CD4-positive, alpha-beta T cell treated with Interleukin-17A for 4 hours (primary cell): Measurements from ENCODE around the gene NFIA.
"Not testable (repeated sequence)": the region's sequence is repeated elsewhere in the genome, so short reads cannot be mapped to it uniquely, and the experiment has no call there.

Source experiments
- DNase-seq: peaks from one replicate; pipeline ENCODE4 v3.0.0-alpha.2; 2020; ENCODE audit warnings: mixed read lengths

NFIA gene

DNA sequence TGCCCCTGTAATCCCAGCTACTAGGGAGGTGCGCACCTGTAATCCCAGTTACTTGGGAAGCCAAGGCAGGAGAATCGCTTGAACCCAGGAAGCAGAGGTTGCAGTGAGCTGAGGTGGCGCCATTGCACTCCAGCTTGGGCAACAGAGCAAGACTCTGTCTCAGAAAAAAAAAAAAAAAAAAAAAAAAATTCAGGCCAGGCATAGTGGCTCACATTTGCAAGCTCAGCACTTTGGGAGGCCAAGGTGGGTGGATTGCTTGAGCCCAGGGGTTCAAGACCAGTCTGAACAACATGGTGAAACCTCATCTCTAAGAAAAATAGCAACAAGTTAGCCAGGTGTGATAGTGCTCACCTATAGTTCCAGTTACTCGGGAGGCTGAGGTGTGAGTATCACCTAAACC lies 20.8 kb upstream of the NFIA start:
- DNase-seq: not testable (repeated sequence)

DNA sequence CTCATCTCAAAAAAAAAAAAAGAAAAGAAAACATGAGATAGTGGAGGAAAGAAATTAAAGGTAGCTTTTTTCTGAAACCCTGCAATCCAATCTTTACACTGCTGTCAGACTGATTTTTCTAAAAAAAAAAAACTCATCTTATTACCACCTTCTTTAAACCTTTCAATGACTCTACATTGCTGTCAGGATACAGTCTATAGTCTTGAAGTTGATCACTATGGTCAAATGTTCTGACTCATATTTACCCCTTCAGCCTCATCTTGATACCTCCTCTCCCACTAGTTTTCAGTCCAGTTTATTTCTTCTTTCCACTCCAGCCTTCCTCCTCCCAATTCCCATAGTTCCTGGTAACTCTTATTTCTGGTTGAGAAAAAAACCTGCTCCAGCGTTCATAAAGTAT lies 17.7 kb upstream of the NFIA start:
- DNase-seq: no peak

DNA sequence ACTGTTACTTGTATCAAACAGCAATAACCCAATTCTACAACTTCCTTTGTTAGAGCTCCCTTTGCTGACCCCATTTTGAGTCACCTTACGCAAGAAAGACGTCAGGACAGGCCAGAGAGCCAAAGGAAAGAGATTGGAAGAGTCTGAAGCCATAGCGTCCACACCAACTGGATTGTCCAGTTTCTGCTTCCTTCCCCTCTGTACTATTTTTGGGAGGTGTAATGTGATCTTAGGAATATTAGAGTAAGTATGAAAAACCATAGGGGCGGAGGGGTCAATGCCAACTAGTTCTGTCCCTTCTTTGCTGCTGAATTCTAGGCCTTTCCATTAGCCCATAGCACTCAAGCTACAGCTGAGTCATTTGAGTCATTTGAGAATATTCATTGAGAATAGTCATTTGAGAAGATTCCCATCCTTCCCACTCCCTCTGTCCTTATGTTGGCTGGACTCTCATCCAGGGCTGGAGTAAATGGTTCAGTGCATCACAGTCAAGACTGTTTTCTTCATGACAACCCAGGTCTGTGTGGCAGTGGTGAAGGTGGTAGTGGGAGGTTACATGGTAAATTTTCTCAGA lies 14.8 kb upstream of the NFIA start:
- DNase-seq: no peak

DNA sequence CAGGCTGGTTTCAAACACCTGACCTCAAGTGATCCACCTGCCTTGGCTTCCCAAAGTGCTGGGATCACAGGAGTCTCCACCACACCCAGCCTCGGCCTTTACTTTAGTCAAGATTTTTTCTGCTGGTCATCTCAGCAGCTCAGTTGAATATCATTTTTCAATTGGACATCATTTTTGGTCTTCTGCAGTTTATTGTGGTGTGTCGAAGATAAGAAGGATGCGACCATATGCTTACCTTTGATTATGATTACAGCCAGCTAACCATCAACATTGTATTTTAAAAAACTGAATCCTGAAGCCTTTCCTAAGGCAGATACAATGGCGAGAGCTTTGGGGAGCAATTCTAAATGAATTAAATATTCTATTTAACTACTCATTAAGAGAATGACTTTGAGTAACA lies 12.3 kb upstream of the NFIA start:
- DNase-seq: no peak

DNA sequence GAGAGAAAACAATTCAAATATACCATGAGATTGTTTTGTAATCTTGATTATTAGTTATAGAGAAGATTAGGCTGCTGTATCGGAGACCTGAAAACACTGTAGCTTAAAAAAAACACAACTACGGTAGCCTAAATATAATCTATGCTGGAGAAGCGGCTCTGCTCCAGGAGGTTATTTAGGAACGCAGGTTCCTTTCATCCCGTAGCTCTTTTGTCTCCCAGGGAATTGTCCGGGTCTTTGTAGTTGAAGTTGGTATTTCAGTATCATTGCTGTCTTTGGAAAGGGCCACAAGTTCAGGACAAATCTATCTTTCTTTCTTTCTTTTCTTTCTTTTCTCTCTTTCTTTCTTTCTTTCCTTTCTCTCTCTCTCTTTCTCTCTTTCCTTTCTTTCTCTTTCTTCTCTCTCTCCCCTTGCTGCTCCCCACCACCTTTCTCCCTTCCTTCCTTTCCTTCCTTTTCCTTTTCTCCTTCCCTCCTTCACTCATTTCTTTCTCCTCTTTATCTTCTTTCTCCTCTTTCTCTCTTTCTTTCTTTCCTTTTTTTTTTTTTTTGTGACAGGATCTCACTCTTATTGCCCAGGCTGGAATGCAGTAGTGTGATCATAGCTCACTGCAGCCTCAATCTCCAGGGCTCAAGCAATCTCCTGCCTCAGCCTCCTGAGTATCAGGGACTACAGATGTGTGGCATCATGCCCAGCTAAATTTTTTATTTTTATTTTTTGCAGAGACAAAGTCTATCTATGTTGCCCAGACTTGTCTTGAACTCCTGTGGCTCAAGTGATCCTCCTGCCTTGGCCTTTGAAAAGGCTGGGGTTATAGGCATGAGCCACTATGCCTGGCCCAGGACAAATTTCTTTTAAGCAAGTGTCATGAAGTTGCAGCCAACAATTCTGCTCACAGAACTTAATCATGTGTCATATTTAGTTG lies 10.9 kb upstream of the NFIA start:
- no peak for DNase-seq

DNA sequence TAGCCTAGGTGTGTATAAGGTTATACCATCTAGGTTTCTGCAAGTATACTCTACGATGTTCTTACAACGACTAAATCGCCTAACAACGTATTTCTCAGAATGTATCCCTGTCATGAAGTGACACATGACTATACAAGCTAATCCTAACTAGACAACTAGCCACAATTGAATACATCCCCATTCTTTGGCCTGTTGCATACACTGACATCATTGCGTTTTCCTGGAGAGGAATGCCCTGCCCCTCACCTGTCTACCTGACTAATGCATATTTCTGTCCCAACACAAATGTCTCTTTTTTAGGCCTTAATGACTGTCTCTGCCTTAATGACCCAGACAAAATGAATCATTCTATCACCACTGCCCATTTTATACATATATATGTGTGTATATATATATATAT lies 8.5 kb upstream of the NFIA start:
- DNase-seq: no peak

DNA sequence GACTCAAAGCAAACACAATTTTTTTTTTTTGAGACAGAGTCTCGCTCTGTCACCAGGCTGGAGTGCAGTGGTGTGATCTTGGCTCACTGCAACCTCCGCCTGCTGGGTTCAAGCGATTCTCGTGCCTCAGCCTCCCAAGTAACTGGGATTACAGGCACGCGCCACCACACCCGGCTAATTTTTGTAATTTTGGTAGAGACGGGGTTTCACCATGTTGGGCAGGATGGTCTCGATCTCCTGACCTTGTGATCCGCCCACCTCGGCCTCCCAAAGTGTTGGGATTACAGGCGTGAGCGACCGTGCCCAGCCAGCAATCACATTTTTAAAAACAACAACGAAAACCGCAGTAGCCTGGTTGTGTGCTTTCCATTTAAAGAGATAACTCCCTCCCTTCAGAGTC lies 6.5 kb upstream of the NFIA start:
- not testable (repeated sequence) for DNase-seq

DNA sequence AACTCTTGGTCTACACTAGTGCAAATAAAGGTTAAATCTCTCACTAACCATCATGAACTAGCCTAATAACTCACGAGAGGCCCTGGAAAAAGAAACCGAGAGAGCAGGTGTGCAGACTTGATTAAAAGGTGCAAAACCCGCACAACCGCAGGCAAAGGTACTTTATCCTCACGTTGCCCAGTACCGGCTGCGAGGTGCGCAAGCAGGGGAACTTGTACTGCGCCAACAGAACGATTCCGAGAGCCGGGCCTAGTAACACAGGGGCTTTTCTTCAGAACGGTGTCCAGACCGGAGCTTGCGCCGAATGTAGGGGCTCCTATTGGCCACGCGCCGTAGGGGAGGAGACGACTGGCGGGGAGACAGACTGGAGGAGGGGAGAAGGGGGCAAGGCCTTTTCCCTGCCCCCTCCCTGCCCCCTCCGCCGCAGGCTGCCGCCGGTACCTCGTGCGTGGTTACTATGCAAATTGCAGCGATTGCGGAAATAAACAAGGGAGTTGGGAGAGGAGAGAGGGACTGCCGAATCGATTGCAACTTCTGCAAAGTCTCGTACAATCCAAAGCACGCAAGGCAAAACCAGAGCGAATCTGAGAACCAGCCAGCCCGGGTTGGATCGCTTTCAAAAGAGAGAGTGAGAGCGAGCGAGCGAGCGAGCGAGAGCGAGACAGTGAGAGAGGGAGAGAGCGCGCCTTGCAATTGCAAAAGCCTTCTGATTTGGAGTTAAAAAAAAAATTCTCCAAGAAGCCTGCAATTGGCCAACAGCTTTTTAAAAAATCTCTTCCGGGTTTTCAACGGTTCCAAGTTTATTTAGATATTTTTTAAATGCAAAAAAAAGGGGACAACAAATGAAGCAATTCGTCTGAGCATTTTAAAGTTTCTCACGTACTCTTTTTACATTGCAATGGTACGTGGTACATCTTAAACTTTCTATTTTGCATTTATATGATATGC lies 5.4 kb upstream of the NFIA start:
- DNase-seq: peak; percentile 87

DNA sequence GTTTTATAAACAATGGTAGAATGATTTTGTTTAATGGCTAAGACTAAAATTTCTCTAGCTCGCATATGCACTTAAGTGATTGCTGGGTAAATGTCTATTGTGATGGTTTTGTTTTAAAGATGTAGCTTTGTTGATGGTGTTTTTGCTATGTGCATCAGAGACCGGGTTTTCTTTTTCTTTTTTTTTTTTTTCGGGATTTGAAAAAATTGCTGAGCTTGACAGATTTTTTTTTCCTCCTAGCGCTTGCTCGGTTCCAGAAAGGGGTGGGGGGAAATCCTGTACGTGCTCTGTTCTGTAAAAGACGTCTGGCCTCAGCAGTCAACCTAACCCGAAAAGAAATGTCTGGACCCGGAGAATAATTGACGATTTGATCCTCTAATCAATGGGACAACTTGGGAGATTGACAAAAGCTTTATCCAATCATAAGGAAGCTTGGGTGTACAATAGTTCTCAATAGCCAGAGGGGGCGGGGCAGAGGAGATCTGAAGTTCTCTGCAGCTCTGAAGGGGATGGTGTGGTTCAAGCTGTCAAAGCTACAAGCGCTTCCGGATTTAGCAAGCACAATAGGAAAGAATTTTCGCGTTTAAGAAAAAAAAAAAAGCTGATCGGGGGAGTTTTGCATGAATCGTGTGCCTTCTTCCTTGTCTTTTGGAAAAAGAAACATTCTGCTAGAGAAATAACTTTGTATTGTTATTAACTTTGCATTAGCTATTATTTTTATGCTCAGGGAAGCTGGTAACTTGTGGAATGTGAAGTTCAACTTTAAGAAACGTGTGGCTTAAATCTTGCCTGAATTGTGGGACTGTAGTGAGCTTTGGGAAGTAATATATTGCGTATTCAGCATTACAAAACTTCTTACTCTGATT lies 4.5 kb upstream of the NFIA start:
- peak; percentile 96 for DNase-seq

DNA sequence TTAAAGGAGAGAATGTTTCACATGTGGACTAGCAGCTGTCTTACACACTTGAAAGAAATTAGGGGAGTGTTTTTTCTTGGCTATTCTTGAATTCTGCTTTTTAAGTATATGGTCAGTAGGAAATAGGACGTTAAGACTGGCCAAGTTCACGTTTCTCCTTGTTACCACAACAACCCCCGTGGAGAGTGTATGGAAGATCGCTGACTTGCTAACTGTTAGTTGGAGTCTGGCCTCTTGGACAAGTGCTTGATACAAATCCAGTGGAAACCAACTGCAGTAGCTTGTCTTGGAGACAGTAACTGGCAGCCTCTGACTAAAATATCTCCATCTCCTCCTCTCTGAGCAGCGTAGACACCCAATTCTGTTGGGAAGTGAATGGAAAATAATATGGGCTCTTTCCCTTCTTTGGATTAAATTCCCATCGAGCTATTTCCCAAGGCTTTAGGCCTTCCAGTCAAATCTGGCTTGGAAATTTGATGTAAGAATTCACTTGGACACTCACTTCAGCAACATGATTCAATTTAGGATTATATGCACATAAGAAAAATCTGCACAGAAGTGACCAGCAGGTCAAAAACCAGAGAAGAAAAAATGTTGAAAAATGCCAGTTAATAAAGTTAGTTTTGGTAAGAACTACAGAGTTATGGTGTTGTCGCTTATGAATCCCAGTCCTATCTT lies 3.6 kb upstream of the NFIA start:
- no peak for DNase-seq

DNA sequence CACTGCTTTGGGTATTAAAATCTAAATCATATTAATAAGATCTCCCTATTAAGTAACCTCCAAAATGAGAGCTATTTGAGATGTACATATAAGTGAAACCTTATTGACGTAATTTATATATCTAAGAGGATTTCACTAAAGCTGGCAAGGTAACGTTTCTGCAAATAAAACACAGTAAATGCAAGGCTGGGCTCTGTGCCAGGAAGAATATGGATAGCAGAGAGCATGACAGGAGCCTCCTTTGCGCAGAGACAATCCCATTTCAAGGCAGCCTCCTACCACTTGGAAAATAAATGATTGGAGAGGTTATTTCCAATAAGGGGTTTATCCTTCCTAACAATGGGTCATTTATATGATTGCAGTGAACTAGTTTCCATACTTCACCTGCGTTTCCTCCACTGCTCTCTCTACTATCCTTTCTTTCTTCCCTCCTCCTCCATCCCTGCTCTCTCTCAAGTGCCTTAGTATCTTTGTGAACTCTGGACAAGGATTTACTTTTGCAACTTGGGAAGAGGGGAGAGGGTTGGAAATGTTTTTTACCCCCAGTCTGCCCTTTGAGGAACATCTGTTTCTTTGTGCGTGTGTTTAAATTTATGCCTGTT lies 3.0 kb upstream of the NFIA start:
- no peak for DNase-seq

DNA sequence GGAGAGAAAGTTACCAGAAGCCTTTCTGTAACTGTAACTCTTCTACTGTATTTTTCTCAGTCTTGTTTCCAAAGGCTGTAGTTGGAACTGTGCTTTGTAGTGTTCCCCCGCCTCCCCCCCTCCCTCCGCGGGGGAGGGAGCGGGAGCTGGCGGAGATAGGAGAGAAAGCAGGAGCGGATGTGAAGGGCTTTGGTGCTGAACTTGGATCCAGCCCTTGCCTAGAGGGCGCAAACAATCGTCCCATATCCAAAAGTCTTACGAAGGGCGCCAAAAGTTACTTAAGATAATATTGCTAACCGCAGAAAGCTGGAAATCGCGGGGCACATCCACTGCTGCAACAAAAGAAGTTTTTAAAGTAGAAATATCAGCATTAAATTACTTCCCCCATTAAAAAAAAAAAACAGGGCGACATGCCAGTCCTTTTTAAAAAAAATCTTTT lies 2.4 kb upstream of the NFIA start:
- DNase-seq: peak; percentile 28

DNA sequence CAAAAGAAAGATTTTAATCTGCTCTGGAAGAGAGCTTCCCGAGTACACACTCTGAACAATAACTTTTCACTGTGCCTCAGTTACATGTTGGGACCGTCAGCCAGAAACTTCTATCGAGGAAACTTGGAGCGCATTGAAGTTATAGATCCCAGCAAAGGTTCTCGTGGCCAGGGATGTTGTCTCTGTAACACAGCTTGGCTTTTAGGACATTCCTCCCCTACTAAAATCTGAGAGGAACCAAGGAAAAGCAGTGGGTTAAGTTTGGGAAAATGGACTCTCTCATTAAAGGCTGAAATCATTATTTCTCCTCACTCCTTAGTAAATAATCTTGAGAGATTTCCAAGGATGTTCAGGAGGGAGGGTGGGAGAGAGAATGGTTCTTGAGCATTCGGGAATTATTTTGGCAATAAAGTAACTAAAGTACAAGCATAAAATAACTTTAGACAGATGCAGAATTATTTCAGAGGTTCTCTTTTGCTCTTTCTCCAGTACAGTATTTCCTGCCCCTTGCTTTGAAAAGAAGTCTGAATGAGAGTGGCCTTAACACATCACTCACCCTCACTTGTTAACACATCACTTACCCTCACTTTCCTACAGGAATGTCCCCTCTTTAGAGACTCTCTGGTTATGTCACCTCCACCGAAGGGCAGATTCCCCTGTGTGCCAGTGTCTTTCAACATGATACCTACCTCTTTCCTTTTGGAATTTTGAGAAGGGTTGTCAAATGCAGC lies 1.8 kb upstream of the NFIA start:
- no peak for DNase-seq

DNA sequence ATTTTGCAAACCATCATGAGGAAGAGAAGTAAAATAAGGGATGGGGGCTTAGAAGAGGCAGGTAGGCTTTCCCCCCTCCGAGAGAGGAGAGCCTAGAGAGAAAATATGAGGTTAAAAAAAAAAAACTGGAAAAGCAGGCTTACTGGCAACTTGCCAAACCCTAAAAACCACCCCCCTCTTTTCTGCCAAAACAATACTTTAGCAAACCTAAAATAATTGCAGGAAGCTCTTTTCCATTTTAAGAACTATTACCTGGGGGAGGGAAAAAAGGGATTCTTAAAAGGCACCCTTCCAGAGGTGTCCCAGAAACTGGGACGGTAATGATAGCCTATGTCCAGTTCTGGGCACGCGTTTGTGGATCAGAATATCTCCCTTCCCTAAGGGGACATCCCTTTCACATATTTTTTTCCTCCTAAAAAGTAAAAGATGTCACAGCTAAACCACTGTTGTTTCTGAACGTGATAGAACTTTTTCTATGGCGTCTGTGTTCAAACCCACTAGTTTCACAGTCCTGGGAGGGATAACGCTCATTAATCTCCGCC lies 1.1 kb upstream of the NFIA start:
- DNase-seq: no peak

DNA sequence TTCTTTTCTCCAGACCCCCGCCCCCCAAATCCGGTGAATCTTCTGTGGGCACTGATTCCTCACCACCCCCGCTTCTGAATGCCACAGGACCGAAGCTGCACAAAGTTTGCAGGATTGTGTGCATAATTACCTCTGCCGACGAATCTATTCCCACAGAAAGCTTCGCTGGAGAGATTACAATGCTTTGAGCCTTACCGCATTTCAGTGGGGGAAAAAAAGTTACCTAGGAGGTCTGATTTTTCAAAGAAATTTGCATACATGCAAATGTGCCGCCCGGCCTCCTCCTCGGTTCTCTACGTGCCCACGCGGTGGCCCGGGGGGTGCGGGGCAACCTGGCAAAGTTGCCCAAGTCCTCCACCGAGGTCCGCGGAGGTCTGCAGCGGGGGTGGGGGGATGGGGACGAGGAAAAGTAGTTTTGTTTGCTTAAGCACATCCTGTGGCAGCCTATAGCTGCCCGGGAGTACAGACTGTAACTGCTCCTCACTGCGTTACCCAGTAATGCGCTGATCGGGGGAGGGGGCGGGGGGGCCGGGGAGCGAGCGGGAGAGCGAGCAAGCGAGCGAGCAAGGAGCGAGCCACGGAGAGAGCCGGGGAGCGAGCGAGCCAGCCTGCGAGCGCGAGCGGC lies 563 bp upstream of the NFIA start:
- DNase-seq: peak; percentile 61

DNA sequence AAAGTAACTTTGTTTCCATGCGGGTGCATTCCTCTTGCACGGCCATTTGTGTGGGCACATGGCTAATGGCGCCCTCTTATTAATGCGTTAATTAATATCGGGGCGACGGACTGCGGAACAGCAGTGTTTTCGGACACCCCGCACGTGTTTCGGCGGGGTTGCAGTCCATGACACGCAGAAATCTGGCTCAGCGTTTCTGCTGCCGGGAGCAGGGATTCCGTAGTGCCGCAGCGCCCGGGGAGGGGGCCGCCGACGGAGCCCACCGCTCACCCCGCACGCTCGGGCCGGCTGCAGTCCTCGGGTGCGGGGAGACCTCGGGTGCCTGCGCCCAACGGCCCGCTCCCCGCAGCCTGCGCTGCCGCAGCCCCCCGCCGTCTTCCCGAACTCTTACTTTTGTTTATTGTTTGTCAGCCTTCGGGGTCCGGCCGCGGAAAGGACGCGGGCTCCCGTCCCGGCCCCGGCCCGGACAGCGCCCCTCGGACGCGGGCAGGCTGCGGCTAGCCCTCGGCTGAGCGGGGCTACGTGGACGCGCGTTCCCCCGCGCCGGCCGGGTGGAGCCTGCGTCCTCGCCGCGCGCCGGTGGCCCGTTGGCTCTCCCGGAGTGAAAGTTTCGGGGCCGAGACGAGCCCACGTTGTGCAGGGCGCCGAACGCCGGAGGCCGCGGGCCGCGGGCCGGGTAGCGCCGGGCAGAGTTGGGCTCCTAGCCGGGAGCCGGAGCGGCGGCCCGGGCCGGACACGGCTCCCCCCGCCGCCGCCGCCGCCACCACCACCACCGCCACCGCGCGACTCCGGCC lies 849 bp downstream of the NFIA start:
- peak; percentile 37 for DNase-seq

DNA sequence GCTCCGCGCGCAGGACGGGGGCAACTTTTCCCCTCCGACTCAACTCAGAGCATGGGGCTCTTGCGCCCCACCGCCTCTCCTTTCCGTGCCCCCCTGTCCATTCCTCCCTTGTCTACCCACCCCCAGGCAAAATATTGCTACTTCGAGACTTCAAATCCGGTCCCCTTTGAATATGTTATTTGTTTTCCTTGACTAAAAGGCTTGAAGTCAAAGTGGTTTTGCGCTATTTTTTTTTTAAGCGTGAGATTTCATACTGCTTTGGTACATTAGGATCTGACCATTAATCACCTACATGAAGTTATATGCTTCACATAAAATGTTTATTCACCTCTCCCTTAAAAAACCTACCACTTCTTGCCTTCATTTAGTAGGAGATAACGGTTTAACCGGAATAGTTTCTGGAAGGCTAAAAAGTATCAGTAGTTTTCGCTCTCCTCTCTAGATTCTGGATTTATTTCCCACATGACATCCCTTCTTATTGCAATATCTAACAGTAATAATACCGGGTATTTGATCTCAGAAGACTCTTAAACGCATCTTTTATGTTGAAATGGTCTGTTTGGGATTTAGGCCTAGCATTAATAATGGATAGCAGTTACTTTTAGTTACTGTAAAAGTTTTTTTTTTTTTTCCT lies 1.6 kb downstream of the NFIA start:
- DNase-seq: no peak

DNA sequence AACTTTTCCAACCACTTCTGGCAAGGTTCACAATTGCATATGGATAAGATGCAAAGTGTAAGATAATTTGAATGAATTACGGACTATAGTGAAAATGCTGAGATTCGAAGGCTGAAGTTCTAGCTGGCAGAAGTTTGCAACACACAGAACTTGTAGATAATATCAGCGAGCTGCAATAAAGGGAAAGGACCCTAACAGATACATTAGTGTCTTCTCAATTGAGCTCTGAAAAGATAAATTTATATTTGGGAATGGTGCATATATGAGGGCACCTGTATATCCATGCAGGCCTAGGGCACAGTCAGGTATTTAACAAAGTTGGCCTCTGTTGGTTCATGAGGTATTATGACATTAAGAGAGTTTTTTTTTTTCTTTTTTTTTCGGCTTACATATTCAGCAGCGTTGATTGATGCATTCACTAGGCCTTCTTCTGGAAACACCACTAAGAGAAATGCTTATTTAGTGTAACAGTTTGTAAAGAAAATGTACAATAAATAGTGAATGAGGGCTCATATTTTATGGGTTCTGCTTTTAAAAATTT lies 2.2 kb downstream of the NFIA start:
- DNase-seq: no peak
